GM18868 (cell line): Measurements from ENCODE around the gene LDLR.
"Not testable (repeated sequence)": the region's sequence is repeated elsewhere in the genome, so short reads cannot be mapped to it uniquely, and the experiment has no call there.

Experiments
- ATAC-seq: cut with Tn5 transposase; IDR thresholded peaks from one replicate; pipeline ENCODE4 v1.9.1; 2021; ENCODE audit warnings: mild to moderate bottlenecking, moderate library complexity; ENCODE audit not compliant: unreplicated experiment

The LDLR gene

DNA sequence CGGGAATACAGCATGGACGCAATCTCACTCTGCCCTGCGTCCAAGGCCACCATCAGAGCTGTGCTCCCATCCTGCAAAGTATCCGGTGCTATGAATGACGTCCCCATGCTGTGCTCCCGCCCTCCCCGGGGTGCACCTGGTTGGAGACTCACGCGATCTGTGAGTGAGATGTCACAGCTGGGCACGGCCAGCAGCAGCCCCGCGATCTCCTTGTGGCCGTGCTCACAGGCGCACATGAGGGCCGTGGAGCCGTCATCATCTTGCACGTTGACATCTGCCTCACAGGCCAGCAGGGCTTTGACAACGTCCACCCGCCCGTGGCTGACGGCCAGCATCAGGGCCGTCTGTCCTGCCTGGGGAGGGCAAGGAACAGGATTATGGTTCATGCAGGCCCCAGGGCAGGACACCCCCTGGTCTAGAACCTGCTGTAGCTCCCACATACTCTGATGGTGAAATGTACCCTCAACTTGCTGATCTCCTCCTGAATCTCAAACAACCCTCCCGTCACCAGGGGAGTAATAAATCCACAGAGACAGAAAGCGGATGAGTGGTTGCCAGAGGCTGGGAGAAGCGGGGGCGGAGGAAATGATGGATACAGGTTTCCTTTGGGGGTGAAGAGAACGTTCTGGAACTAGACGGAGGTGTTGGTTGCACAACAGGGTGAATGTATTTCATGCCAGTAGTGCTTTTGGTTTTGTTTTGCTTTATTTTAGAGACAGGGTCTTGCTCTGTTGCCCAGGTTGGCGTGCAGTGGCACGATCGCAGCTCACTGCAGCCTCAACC, 80.8 kb downstream of the LDLR start:
- ATAC-seq: no peak

GRCh38 chr19:11171144-11171543, 81.9 kb downstream of the LDLR start:
- ATAC-seq: no peak

- ATAC-seq: no peak
Observed at GRCh38 chr19:11172576-11172975, 83.3 kb downstream of the LDLR start.

DNA sequence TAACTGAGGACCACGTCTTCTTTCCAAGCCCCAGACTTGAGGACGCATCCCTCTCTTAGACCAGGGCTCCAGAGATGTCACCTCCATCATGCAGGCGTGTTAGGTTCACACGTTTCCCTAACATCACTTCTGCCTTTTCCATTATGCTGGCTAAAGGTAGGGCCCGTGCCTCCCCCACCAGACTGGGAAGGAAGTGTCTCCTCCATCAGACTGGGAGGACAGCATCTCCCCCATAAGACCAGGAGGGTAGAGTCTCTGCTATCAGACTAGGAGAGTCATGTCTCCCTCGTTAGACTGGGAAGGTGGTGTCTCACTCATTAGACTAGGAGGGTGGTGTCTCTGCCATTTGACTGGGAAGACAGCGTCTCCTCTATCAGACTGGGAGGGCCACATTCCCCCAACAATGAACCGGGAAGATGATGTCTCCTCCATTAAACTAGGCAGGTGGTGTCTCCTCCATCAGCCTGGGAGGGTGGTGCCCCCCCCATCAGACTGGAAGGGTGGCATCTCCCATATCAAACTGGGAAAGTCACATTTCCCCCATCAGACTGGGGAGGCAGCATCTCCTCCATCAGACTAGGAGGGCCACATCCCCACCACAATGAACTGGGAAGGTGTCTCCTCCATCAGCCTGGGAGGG, 84.4 kb downstream of the LDLR start:
- ATAC-seq: no peak

- ATAC-seq: no peak
Observed at GRCh38 chr19:11174336-11174735, 85.1 kb downstream of the LDLR start.

DNA sequence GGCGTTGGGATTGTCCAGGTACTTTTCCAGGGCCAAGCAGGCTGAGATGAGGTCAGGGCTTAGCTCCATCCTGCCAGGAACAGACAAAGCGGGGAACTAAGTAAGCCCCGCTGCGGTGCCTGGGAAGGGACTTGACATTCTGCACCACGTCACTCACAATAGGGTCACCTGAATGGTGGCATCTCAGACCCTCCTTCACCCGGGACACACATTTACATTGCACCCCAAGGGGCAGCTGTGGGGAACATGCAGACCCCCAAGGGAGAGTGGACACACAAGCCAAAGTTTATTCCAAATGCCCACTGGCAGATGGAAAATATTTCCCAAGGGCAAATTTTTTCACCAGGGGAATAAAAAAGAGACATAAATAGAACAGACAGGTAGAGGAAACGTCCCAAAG, 86.7 kb downstream of the LDLR start:
- no peak for ATAC-seq

DNA sequence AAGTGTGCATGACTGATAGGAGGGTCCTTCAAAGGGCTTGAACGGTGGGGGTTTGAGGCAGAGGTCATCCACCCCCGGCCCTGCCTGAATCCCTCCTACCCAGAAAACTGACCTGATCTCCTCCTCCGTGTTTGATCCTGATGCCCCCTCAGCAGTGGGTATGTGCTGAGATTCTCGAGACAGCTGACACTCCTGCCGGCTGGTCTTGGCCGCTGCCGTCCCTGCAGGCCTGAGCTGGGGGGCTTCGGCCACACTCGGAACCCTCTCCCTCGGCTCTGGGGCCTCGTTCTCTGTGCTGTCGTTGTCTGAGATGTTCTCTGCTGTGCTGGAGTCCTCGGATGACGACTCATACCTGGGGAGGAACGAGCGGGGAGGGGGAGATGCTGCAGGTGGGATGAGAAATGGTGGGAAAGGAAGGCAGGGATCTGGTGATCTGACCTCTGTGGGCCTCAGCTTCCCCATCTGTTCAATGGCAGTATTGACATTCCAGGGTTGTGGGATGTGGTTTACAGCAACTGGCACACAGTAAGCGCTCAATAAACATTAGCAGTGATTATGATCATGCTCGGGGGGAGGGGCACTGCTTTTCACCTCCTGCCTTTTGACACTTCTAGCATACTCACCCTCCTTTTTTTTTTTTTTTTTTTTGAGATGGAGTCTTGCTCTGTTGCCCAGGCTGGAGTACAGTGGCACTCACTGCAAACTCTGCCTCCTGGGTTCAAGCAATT, 87.4 kb downstream of the LDLR start:
- ATAC-seq: no peak

- ATAC-seq: no peak
Observed at GRCh38 chr19:11177592-11177991, 88.3 kb downstream of the LDLR start.

DNA sequence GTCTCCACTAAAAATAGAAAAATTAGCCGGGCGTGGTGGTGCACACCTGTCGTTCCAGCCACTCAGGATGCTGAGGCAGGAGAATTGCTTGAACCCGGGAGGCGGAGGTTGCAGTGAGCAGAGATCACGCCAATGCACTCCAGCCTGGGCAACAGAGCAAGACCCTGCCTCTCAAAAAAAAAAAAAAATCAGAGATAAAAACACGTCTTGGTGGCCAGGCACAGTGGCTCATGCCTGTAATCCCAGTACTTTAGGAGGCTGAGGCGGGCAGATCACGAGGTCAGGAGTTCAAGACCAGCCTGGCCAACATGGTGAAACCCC, 89.8 kb downstream of the LDLR start:
- ATAC-seq: not testable (repeated sequence)

DNA sequence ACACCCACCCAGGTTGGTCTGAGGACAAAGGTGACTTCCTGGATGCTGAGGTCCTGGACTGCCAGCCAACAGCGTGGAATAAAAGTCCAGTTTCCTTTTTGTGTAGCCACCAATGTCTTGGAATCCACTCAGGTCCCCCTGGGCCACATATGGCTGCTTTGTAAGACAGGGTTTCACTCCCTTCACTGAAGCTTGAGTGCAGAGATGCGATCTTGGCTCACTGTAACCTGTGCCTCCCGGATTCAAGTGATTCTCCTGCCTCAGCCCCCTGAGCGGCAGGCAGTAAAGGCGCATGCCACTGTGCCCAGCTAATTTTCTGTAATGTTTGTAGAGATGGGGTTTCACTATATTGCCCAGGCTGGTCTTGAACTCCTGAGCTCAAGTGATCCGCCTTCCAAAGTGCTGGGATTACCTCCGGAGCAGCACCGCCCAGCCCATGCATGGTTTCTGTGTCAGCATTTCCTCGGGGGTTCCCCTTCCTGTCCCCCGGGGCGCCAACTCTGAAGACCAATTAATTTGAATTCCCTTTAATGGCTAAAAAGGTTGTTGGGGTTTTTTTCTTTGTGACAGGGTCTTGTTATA, 90.5 kb downstream of the LDLR start:
- ATAC-seq: no peak

DNA sequence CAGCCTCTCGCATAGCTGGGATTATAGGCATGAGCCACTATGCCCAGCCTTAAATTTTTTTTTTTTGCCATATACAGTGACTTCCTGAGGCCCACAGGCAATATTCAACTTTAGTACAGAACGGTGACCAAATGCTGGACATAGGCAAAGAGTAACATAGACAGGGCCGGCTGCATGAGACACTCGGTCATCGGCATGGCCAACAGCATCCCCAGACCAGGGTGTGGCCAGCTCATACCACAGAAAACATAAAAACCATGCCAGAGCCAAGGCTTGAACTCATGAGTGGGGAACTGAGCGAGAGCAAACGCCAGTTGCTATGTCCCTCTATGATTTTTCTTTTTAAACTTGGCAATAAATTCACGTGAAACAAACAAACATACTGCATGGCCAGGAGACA, 91.1 kb downstream of the LDLR start:
- no peak for ATAC-seq

DNA sequence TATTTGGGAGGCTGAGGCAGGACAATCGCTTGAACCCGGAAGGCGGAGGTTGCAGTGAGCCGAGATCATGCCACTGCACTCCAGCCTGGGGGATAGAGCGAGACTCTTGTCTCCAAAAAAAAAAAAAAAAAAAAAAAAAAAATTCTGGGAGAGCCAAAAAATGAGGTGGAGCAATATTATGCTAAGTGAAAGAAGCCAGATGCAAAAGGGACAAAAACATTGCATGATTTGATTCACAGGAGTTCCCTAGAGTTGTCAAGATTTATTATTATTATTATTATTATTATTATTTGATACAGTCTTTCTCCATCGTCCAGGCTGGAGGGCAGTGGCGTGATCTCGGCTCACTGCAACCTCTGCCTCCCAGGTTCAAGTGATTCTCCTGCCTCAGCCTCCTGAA, 91.7 kb downstream of the LDLR start:
- ATAC-seq: not testable (repeated sequence)

DNA sequence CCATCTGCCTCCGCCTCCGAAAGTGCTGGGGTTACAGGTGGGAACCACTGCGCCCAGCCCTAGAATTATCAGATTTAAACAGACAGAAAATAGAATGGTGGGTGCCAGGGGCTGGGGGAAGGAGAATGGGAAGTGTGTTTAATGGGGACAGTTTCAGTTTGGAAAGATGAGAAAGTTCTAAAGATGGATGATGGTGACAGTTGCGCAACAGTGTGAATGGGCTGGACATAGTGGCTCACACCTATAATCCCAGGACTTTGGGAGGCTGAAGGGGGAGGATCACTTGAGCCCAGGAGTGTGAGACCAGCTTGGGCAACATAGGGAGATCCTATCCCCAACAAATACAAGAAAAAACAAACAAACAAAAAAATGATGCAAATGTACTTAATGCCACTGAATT, 92.2 kb downstream of the LDLR start:
- no peak for ATAC-seq
